ENCODE results near the gene RNF13. TPM values are rescaled to one million over a fixed set of nuclear protein-coding genes. Genes with fewer than 3 reads are reported as not detected.

The RNF13 gene
- total RNA-seq, 2 donors from 2014 or later: 21.3 to 32.7 TPM

DNA sequence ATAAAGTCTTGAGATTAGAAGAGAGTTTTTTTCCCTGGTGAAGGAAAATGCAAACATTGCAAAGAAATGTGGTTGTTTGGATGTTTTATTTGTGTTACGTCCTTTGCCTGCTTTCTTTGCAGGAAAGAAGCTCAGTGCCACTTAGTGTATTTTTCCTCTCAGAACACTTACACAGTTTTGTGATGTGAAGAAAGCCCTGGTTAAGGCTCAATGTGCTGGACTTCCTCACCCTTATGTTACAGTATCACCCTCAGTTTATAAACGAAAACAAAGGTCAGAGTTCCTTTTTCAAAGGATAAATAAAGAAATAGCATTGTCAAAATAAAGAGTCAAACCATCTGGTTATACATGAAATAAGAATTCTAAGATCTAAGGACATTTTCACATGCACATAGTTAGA lies 45.9 kb downstream of the RNF13 start:
- Mint-ChIP-seq H3K36me3 (ENCODE audit: low read depth) (peaks cover 16% of the 10 kb centered on the region), H3K4me3 (no peak overlapping the region), H3K27me3 (ENCODE audit: insufficient read depth) (no peaks in the 10 kb centered on the region), H3K4me1 (no peaks in the 10 kb centered on the region), H3K9me3 (no peaks in the 10 kb centered on the region), H3K27ac (no peak overlapping the region)
- TF ChIP-seq, protein P1, sequence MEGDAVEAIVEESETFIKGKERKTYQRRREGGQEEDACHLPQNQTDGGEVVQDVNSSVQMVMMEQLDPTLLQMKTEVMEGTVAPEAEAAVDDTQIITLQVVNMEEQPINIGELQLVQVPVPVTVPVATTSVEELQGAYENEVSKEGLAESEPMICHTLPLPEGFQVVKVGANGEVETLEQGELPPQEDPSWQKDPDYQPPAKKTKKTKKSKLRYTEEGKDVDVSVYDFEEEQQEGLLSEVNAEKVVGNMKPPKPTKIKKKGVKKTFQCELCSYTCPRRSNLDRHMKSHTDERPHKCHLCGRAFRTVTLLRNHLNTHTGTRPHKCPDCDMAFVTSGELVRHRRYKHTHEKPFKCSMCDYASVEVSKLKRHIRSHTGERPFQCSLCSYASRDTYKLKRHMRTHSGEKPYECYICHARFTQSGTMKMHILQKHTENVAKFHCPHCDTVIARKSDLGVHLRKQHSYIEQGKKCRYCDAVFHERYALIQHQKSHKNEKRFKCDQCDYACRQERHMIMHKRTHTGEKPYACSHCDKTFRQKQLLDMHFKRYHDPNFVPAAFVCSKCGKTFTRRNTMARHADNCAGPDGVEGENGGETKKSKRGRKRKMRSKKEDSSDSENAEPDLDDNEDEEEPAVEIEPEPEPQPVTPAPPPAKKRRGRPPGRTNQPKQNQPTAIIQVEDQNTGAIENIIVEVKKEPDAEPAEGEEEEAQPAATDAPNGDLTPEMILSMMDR (conservative IDR thresholded peaks at IDR 0.05): no peak
- Histone ChIP-seq H3K4me3 (ENCODE audit: low read length) (no peak overlapping the region), H3K4me1 (ENCODE audit: control insufficient read depth, insufficient read depth, low read length) (no peaks in the 10 kb centered on the region), H3K9ac (ENCODE audit: extremely low read depth, low read length, poor library complexity, severe bottlenecking) (no peak overlapping the region), H3K9me3 (ENCODE audit: control insufficient read depth, low read length) (no peaks in the 10 kb centered on the region), H3K27ac (ENCODE audit: low read depth, low read length) (no peak overlapping the region), H3K27me3 (ENCODE audit: control insufficient read depth, insufficient read depth, low read length, poor library complexity, severe bottlenecking) (no peaks in the 10 kb centered on the region), H3K36me3 (ENCODE audit: control insufficient read depth, insufficient read depth, low read length) (peaks cover 4% of the 10 kb centered on the region)
- 100% methylated on average over 1 of the region's 2 CpGs for WGBS, 2 experiments (ENCODE audit: insufficient coverage in 1 of 2, insufficient read length in 1 of 2)
- no peak for DNase-seq

DNA sequence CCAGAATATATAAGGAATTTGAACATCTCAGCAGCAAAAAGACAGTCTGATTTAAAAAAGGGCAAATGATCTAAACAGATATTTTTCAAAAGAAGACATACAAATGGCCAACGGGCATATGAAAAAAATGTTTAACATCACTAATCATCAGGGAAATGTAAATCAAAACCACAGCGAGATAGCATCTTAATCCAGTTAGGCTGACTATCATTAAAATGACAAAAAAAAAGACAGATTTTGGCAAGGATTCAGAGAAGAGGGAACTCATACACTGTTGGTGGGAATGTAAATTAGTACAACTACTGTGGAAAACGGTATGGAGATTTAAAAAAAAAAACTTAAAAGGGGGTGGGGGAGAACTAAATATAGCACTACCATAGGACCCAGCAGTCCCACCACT lies 47.9 kb downstream of the RNF13 start:
- no peak overlapping the region for H3K9ac ChIP-seq (ENCODE audit: extremely low read depth, low read length, poor library complexity, severe bottlenecking)
- no peaks in the 10 kb centered on the region for H3K27me3 Mint-ChIP-seq (ENCODE audit: insufficient read depth)
- no peaks in the 10 kb centered on the region for H3K27me3 ChIP-seq (ENCODE audit: control insufficient read depth, insufficient read depth, low read length, poor library complexity, severe bottlenecking)
- no peaks in the 10 kb centered on the region for H3K9me3 Mint-ChIP-seq
- WGBS, 2 experiments (ENCODE audit: insufficient coverage in 1 of 2, insufficient read length in 1 of 2): 85 to 95% methylated on average over 2 to 3 of the region's 3 CpGs
- H3K4me1 Mint-ChIP-seq: no peaks in the 10 kb centered on the region
- DNase-seq: no peak
- peaks cover 10% of the 10 kb centered on the region for H3K36me3 Mint-ChIP-seq (ENCODE audit: low read depth)
- peaks cover 1% of the 10 kb centered on the region for H3K36me3 ChIP-seq (ENCODE audit: control insufficient read depth, insufficient read depth, low read length)
- no peak overlapping the region for H3K4me3 Mint-ChIP-seq
- no peak overlapping the region for H3K4me3 ChIP-seq (ENCODE audit: low read length)
- no peak overlapping the region for H3K27ac ChIP-seq (ENCODE audit: low read depth, low read length)
- TF ChIP-seq, protein P1 (conservative IDR thresholded peaks at IDR 0.05): no peak
- H3K9me3 ChIP-seq (ENCODE audit: control insufficient read depth, low read length): no peaks in the 10 kb centered on the region
- H3K27ac Mint-ChIP-seq: no peak overlapping the region
- H3K4me1 ChIP-seq (ENCODE audit: control insufficient read depth, insufficient read depth, low read length): no peaks in the 10 kb centered on the region

DNA sequence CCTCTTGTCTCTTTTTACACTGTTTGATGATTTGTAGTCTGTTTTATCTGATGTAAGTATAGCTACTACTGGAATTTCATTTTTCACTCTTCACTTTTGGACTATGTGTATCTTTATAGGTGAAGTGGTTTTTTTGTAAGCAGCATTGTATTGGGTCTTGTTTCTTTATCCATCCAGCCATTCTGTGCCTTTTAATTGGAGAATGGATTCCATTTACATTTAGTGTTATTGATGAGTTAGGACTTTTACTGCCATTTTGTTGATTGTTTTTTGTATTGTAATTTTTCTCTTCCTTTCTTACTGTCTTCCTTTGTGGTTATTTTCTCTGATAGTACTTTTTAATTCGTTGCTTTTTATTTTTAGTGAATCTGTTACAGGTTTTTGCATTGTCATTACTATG lies 54.5 kb downstream of the RNF13 start:
- H3K27ac ChIP-seq (ENCODE audit: low read depth, low read length): no peak overlapping the region
- WGBS, 2 experiments (ENCODE audit: insufficient coverage in 1 of 2, insufficient read length in 1 of 2): 40% methylated on average over 1 of the region's 1 CpG; no CpG with 5 or more reads in 1 of the 2 experiments
- Mint-ChIP-seq H3K4me1 (no peaks in the 10 kb centered on the region), H3K27me3 (ENCODE audit: insufficient read depth) (no peaks in the 10 kb centered on the region), H3K36me3 (ENCODE audit: low read depth) (peaks cover 28% of the 10 kb centered on the region), H3K9me3 (peaks cover 19% of the 10 kb centered on the region), H3K4me3 (no peak overlapping the region), H3K27ac (no peak overlapping the region)
- no peak overlapping the region for H3K9ac ChIP-seq (ENCODE audit: extremely low read depth, low read length, poor library complexity, severe bottlenecking)
- no peaks in the 10 kb centered on the region for H3K27me3 ChIP-seq (ENCODE audit: control insufficient read depth, insufficient read depth, low read length, poor library complexity, severe bottlenecking)
- H3K4me3 ChIP-seq (ENCODE audit: low read length): no peak overlapping the region
- peaks cover 13% of the 10 kb centered on the region for H3K9me3 ChIP-seq (ENCODE audit: control insufficient read depth, low read length)
- no peak for DNase-seq
- H3K36me3 ChIP-seq (ENCODE audit: control insufficient read depth, insufficient read depth, low read length): no peaks in the 10 kb centered on the region
- H3K4me1 ChIP-seq (ENCODE audit: control insufficient read depth, insufficient read depth, low read length): no peaks in the 10 kb centered on the region
- TF ChIP-seq, protein P1 (conservative IDR thresholded peaks at IDR 0.05): no peak
